Fibroblast of villous mesenchyme (primary cell): ENCODE data around the gene GSE1. TPM values are rescaled to one million over a fixed set of nuclear protein-coding genes. Genes with fewer than 3 reads are reported as not detected.

Source experiments
- DNase-seq: peaks from one replicate; pipeline ENCODE4 v3.0.0-alpha.2; 2010; ENCODE audit warnings: low read depth
- H3K4me3 ChIP-seq: 2 replicates; pipeline ENCODE4 v1.5.1; 2011; ENCODE audit warnings: low read depth, mild to moderate bottlenecking, low read length
- CTCF ChIP-seq: IDR thresholded peaks from 2 replicates; pipeline ENCODE4 v1.5.1; 2012; ENCODE audit warnings: low read depth, mild to moderate bottlenecking, low read length; ENCODE audit not compliant: insufficient read depth
- total RNA-seq: library from RNA; depleted of rRNA; stranded (reverse); fragments of >200 nt; gene quantifications from 2 replicates; pipeline ENCODE4 v1.2.3, GENCODE V29; 2012

Gene GSE1
- total RNA-seq, 1 donor, result 48.4 TPM

GRCh38 chr16:85695196-85696128 is 82.3 kb downstream of the GSE1 start:
- no peak overlapping the region for H3K4me3 ChIP-seq
- no peak for DNase-seq
- no peak for TF ChIP-seq CTCF

GRCh38 chr16:85696781-85697180 is 83.7 kb downstream of the GSE1 start:
- H3K4me3 ChIP-seq, result no peak overlapping the region
- DNase-seq, result no peak
- TF ChIP-seq CTCF, result no peak

- DNase-seq, result no peak
- H3K4me3 ChIP-seq, result no peak overlapping the region
- TF ChIP-seq CTCF, result no peak
Measured at GRCh38 chr16:85697431-85697830, 84.3 kb downstream of the GSE1 start.

- TF ChIP-seq CTCF, result no peak
- H3K4me3 ChIP-seq, result no peak overlapping the region
- DNase-seq, result no peak
Measured at GRCh38 chr16:85698459-85698891, 85.4 kb downstream of the GSE1 start.

- H3K4me3 ChIP-seq, result no peak overlapping the region
- DNase-seq, result no peak
- no peak for TF ChIP-seq CTCF
Measured at GRCh38 chr16:85698935-85699558, 85.9 kb downstream of the GSE1 start.

- TF ChIP-seq CTCF, result no peak
- DNase-seq, result peak; percentile 16
- H3K4me3 ChIP-seq, result no peak overlapping the region
Measured at GRCh38 chr16:85699628-85700027, 86.5 kb downstream of the GSE1 start.

GRCh38 chr16:85704011-85704410 is 90.9 kb downstream of the GSE1 start:
- TF ChIP-seq CTCF, result no peak
- H3K4me3 ChIP-seq, result no peak overlapping the region
- no peak for DNase-seq
